GM06990 (cell line): ENCODE results near the gene LYPLAL1.
A peak's percentile ranks its signal among the peaks of the same experiment; 100 is the strongest.

ENCODE experiments used
- DNase-seq: peaks from one replicate; pipeline ENCODE4 v3.0.0-alpha.2; 2011; ENCODE audit not compliant: insufficient read length; ENCODE audit errors: extremely low read depth
- H3K27me3 ChIP-seq: replicated peaks from 2 replicates; pipeline ENCODE4 v1.6.0; 2011; ENCODE audit warnings: low read length; ENCODE audit not compliant: control insufficient read depth, insufficient read depth
- H3K36me3 ChIP-seq: 2 replicates; pipeline ENCODE4 v1.5.1; 2011; ENCODE audit warnings: low read length; ENCODE audit not compliant: control insufficient read depth, insufficient read depth
- H3K4me3 ChIP-seq: replicated peaks from 2 replicates; pipeline ENCODE4 v1.5.1; 2011; ENCODE audit warnings: low read depth, mild to moderate bottlenecking, control low read depth, low read length
- CTCF ChIP-seq: IDR thresholded peaks from 2 replicates; pipeline ENCODE4 v1.5.1; 2011; ENCODE audit warnings: low read length, control low read depth, mild to moderate bottlenecking, inconsistent platforms; ENCODE audit not compliant: insufficient read depth, poor library complexity, severe bottlenecking

The LYPLAL1 gene

DNA sequence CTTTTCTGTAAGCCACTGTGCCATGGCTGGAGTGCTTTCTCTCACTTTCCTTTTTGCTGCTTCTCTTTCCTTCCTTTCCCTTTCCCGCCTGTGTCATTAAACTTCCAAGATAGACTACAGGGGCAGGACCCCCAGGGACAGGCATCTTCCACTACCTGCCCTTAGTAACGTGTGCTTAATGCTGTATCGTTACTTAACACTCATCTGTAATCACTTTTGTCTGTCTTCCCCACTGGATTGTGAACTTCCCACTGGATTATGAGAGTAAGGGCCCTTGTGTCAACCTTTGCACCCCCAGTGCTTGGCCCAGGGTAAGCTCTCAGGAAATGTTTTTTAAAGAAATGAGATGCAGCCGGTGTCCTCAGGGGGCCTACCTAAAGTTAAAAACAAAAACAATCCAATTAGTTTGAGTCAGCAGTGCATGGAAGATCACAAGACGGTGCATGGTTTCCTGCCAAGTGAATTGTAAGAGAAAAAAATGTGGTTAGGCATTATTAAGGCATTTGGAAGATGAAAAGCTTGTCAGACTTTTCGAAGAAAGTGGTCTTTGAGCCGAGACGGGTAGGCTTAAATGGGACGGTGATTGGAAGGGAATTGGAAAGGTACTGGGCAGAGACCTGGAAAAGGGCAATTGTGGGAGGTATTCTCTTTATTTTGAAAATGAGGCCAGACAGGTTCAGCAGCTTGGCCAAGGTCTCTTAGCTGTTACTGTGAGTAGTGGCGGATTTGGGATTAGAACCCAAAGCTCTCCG is 958 bp downstream of the LYPLAL1 start:
- Histone ChIP-seq H3K36me3 (no peaks in the 10 kb centered on the region), H3K27me3 (no peaks in the 10 kb centered on the region), H3K4me3 (peak overlapping the region; percentile 64)
- TF ChIP-seq CTCF, result no peak
- peak; percentile 61 for DNase-seq

DNA sequence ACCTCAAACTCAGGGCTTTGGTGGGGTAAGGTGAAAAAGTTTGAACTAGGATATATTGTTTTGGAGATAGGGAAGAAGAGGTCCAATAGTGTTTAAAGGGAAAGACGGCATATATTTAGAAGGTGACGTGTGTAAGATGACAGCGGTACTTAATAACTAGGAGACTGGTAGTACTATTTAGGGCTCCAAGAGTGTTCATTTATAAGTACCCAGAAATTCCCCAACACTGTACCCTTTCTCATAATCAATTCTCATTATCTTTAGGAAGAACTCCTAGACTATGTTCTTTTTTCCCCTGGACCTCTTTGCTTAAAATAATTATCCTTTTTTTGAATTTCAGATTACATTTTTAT is 1.5 kb downstream of the LYPLAL1 start:
- H3K27me3 ChIP-seq, result no peaks in the 10 kb centered on the region
- H3K36me3 ChIP-seq, result peaks cover 2% of the 10 kb centered on the region; the same call in 1 of the 2 replicates
- no peak for DNase-seq
- peak overlapping the region; percentile 64 for H3K4me3 ChIP-seq
- no peak for TF ChIP-seq CTCF

GRCh38 chr1:219176168-219176567 is 2.5 kb downstream of the LYPLAL1 start:
- Histone ChIP-seq H3K4me3 (peak overlapping the region; percentile 64), H3K27me3 (no peaks in the 10 kb centered on the region)

DNA sequence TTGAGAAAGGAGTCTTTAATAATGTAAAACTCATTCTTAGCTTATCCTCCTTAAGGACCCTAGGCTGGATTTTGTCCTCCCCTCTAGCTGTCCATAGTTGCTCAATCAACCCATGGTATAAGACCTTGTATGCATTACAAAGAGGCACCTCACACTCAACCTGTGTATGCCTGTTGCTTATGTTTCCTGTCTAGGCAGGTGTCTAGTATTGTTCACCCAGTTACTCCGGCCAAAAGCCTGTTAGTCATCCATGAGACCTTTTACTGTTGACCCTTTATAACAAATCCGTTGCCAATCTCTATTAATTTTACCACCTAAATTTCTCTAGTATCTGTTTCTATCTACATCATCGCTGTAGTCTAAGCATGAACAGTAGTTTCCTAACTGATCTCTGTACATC is 3.7 kb downstream of the LYPLAL1 start:
- no peaks in the 10 kb centered on the region for H3K27me3 ChIP-seq

More at GRCh38 chr1:219176168-219176567, 2.5 kb downstream of the LYPLAL1 start:
- no peak for DNase-seq
- no peak for TF ChIP-seq CTCF
- peaks cover 2% of the 10 kb centered on the region; the same call in 1 of the 2 replicates for H3K36me3 ChIP-seq

DNA sequence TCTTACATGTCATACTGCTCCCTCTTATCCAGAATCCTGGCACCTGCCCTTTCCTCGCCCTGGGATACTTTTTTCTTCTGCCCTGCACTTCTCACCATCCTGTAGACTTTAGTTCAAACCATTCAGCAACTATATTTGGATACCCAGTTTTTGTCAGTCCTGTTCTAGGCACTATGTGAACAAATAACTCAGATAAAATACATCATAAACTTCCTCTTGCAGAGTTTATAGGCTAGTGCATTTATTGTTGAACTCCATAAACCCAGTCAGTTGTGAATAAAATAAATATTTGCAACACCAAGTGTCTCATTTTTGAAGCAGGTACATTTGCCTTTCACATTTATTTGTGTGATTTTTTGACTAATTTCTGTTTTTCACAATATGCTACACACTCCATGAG is 4.3 kb downstream of the LYPLAL1 start:
- no peak for DNase-seq
- no peak for TF ChIP-seq CTCF
- peak overlapping the region; percentile 32; the same call in 1 of the 2 replicates for H3K4me3 ChIP-seq
- no peaks in the 10 kb centered on the region for H3K27me3 ChIP-seq
- H3K36me3 ChIP-seq, result peaks cover 4% of the 10 kb centered on the region

More for the DNA sequence above, 3.7 kb downstream of the LYPLAL1 start:
- TF ChIP-seq CTCF, result no peak
- H3K4me3 ChIP-seq, result peak overlapping the region; percentile 32
- peaks cover 4% of the 10 kb centered on the region for H3K36me3 ChIP-seq
- no peak for DNase-seq
